ENCODE results near the gene CCDC102B.

CCDC102B gene

DNA sequence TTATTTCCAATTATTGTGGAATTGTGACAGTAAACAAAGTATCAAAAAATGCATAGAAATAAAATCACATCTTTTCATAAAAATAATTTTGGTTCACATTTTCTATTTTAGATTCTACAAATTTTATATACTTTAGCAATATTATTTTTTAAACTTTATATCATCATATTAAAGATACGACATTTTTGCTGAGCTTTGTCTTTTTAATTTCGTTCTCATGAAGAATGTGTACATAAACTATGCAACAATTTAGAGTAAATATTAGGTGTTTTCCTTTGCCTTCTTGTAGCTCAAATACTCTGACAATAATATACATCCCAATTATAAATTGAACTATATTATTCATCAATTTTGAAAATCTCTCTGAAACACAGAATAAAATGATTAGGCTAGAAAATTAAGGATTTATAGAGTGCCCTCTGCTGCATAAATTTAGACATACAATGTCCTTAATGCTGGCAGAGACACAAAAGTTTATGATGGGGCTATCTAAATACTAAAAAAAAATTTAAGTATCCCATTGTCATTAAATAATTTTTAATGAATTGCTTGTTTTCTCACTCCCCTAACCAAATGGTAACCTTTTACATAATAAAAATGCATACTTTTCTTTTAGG is 45.7 kb downstream of the CCDC102B start:
- Histone ChIP-seq H3K9me3 (ENCODE audit: control insufficient read depth, insufficient read depth, low read length) (no peaks in the 10 kb centered on the region), H3K4me3 (ENCODE audit: low read length) (no peak overlapping the region), H3K79me2 (ENCODE audit: control insufficient read depth, low read length) (no peaks in the 10 kb centered on the region), H3K9me2 (replicated peaks; ENCODE audit: control insufficient read depth, low read length) (no peaks in the 10 kb centered on the region), H3K27ac (ENCODE audit: low read depth, low read length) (no peak overlapping the region), H3F3A (ENCODE audit: control insufficient read depth, insufficient read depth) (no peaks in the 10 kb centered on the region), H4K20me1 (ENCODE audit: control insufficient read depth, insufficient read depth, low read depth, low read length) (no peaks in the 10 kb centered on the region), H3K4me2 (ENCODE audit: low read length) (no peak overlapping the region), H3K36me3 (ENCODE audit: control insufficient read depth, low read length) (no peaks in the 10 kb centered on the region), H3K4me1 (ENCODE audit: control insufficient read depth, low read length) (no peaks in the 10 kb centered on the region), H3K27me3 (ENCODE audit: control insufficient read depth, low read length) (no peaks in the 10 kb centered on the region)
- TF ChIP-seq EZH2phosphoT487 (IDR thresholded peaks at IDR 0.05; ENCODE audit: borderline replicate concordance, low read length) = no peak
- TF ChIP-seq, protein P1, sequence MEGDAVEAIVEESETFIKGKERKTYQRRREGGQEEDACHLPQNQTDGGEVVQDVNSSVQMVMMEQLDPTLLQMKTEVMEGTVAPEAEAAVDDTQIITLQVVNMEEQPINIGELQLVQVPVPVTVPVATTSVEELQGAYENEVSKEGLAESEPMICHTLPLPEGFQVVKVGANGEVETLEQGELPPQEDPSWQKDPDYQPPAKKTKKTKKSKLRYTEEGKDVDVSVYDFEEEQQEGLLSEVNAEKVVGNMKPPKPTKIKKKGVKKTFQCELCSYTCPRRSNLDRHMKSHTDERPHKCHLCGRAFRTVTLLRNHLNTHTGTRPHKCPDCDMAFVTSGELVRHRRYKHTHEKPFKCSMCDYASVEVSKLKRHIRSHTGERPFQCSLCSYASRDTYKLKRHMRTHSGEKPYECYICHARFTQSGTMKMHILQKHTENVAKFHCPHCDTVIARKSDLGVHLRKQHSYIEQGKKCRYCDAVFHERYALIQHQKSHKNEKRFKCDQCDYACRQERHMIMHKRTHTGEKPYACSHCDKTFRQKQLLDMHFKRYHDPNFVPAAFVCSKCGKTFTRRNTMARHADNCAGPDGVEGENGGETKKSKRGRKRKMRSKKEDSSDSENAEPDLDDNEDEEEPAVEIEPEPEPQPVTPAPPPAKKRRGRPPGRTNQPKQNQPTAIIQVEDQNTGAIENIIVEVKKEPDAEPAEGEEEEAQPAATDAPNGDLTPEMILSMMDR (IDR thresholded peaks at IDR 0.05; ENCODE audit: low read depth, low read length, poor library complexity, severe bottlenecking) = no peak

DNA sequence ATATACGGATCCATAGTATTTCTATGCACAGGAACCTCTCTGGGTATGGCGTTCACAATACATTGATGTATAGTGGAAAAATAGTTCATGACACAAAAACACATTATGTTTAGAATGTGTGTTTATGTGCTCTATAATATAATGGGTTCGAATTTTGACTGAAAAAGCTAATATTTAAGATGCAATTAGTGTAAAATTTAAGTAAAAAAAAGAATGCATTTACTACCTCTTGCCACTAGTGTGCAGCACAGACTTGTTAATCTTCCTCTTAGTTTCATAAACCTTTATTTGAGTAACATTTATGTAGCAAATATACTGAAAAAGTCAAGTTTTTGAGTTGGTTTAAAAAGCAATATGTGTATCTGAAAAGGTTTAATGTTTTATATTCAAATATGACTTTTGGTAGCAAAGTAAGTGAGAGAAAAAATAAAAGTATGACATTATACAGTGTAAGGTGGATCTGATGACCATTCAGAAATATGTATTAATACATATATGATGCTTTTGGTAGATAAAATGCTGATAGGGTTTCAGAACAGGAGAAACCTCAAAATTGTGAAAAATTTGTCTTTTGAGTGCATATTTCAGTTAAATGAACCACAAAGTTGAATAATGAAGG is 49.4 kb downstream of the CCDC102B start:
- no peak overlapping the region for H3K4me3 ChIP-seq (ENCODE audit: low read length)
- no peaks in the 10 kb centered on the region for H4K20me1 ChIP-seq (ENCODE audit: control insufficient read depth, insufficient read depth, low read depth, low read length)
- H3K4me2 ChIP-seq (ENCODE audit: low read length) = no peak overlapping the region
- no peaks in the 10 kb centered on the region for H3K79me2 ChIP-seq (ENCODE audit: control insufficient read depth, low read length)
- H3K36me3 ChIP-seq (ENCODE audit: control insufficient read depth, low read length) = no peaks in the 10 kb centered on the region
- H3F3A ChIP-seq (ENCODE audit: control insufficient read depth, insufficient read depth) = no peaks in the 10 kb centered on the region
- no peak for TF ChIP-seq EZH2phosphoT487 (IDR thresholded peaks at IDR 0.05; ENCODE audit: borderline replicate concordance, low read length)
- TF ChIP-seq, protein P1 (IDR thresholded peaks at IDR 0.05; ENCODE audit: low read depth, low read length, poor library complexity, severe bottlenecking) = peak; percentile 67
- H3K9me2 ChIP-seq (replicated peaks; ENCODE audit: control insufficient read depth, low read length) = no peaks in the 10 kb centered on the region
- no peaks in the 10 kb centered on the region for H3K27me3 ChIP-seq (ENCODE audit: control insufficient read depth, low read length)
- no peaks in the 10 kb centered on the region for H3K9me3 ChIP-seq (ENCODE audit: control insufficient read depth, insufficient read depth, low read length)
- no peaks in the 10 kb centered on the region for H3K4me1 ChIP-seq (ENCODE audit: control insufficient read depth, low read length)
- H3K27ac ChIP-seq (ENCODE audit: low read depth, low read length) = no peak overlapping the region

DNA sequence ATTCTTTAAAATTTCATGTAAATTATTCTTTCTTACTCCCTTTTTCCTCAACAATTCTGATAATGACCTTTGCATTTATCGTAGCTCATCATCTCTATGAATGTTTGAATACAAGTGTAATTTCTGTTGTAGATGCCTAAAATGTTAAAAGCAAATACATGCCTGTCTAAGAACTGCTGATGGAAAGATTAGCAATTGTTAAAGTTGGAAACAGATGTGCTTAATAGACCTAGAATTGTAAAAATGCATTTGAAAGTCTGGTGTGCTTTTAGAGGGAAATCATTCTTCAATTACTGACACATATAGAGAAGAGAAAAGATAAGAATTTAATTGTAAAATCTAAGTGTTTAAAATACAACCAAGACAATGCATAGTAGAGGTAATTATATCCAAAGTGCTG is 50.4 kb downstream of the CCDC102B start:
- no peak overlapping the region for H3K27ac ChIP-seq (ENCODE audit: low read depth, low read length)
- H3K9me3 ChIP-seq (ENCODE audit: control insufficient read depth, insufficient read depth, low read length) = no peaks in the 10 kb centered on the region
- no peaks in the 10 kb centered on the region for H3F3A ChIP-seq (ENCODE audit: control insufficient read depth, insufficient read depth)
- TF ChIP-seq, protein P1 (IDR thresholded peaks at IDR 0.05; ENCODE audit: low read depth, low read length, poor library complexity, severe bottlenecking) = no peak
- no peak for TF ChIP-seq EZH2phosphoT487 (IDR thresholded peaks at IDR 0.05; ENCODE audit: borderline replicate concordance, low read length)
- no peak overlapping the region for H3K4me2 ChIP-seq (ENCODE audit: low read length)
- H3K4me3 ChIP-seq (ENCODE audit: low read length) = no peak overlapping the region
- H3K27me3 ChIP-seq (ENCODE audit: control insufficient read depth, low read length) = no peaks in the 10 kb centered on the region
- no peaks in the 10 kb centered on the region for H3K4me1 ChIP-seq (ENCODE audit: control insufficient read depth, low read length)
- no peaks in the 10 kb centered on the region for H3K9me2 ChIP-seq (replicated peaks; ENCODE audit: control insufficient read depth, low read length)
- H3K36me3 ChIP-seq (ENCODE audit: control insufficient read depth, low read length) = no peaks in the 10 kb centered on the region
- no peaks in the 10 kb centered on the region for H3K79me2 ChIP-seq (ENCODE audit: control insufficient read depth, low read length)
- no peaks in the 10 kb centered on the region for H4K20me1 ChIP-seq (ENCODE audit: control insufficient read depth, insufficient read depth, low read depth, low read length)
